ENCODE measurements around the gene AHNAK2. TPM values are rescaled to one million over a fixed set of nuclear protein-coding genes. Genes with fewer than 3 reads are reported as not detected.
"Not testable (repeated sequence)": the region's sequence is repeated elsewhere in the genome, so short reads cannot be mapped to it uniquely, and the experiment has no call there.

Gene AHNAK2
- polyA plus RNA-seq, 1 donor = 2.2 TPM

DNA sequence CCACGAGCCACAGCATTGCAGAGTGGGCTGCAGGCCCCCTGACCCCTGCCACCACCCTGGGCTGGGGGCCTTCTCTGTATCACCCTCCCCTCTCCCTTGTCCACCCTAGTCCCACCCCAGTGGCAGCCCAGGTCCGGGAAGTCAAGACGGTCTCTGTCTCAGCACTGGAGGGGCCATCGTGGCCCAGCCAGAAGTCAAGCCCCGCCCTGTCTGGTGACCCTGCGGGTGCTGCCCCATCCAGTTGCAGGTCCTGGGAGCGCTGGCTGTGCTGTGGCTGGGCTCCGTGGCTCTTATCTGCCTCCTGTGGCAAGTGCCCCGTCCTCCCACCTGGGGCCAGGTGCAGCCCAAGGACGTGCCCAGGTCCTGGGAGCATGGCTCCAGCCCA lies 50.8 kb downstream of the AHNAK2 start:
- no peak for DNase-seq

DNA sequence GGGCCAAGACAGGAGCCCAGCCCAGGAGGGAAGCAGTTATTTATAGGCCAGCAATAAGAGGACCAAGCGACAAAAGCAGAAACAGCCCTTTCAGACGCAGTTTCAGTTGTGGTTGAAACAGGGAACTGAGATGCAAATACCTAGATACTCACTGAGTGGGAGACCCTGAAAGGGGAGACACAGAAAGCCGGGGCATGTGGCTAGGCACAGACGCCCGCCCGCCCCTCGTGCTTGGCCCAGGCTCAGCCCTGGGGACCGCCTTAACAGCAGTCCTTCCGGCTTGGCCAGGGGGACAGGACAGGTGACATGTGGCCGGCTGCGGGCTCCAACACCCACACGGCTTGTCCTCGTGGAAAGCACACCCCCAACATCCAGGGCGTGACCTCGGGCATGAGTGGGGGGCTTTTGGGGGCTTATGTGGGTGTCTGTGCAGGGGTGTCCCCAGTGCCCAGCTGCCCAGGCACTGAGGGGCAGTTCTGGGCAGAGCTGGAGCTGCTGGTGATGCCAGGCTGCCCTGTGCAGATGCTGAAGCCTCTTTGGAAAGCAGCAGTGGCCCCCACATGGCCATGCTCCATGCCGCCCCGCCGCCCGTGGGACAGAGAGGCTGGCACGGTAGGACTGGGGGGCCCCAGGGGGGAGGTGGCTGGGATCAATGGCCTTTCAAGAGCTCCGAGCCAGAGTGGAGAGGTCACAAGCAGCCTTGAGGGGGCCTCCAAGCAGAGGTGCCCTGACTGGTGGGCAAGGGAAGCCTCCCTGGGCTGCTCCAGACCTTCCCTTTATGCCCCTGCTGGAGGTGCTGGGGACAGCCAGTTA lies 51.3 kb downstream of the AHNAK2 start:
- no peak for DNase-seq

DNA sequence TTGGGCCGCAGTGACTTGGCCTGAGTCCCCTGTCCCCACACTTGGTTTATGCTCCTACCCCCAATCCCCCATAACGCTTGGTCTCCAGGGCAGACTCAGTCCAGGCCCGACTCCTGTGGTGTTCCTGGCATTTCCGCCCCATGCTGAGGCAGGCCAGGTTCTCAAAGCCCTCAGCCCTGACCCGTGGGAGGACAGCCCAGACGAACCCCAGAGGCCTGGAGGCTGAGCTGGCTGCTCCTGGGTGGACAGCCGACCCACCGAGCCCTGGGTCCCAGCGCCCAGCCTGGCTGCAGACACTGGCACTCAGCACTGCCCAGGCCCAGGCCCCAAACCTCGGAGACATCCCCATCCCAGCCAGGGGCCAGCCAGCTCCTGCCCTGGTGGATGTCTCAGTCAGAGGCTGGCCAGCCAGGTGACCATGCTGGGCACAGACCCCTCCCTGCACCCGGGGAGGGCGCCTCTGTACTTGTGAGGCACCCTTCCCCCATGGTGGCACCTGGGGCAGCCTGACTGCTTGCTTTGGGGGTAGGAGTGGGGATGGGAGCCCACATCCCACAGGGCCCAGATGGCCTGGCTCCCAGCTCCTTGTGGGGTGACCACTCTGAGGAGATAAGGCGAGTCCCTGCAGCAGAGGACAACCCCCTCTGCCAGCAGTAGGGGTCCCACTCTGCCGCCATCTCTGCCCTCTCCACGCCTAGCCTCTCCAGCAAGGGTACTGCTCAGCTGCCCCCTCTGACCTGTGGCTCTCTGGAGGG lies 52.1 kb downstream of the AHNAK2 start:
- DNase-seq = no peak

GRCh38 chr14:104925214-104925854 lies 52.8 kb downstream of the AHNAK2 start:
- DNase-seq = no peak

- no peak for DNase-seq
Measured at GRCh38 chr14:104924421-104925213, 53.6 kb downstream of the AHNAK2 start, which contains the start of gene PLD4. PLD4 (plus strand) TSS chr14:104924879; CDS start chr14:104927141, 2,262 bp downstream.

GRCh38 chr14:104923640-104924420 lies 54.3 kb downstream of the AHNAK2 start:
- DNase-seq = no peak

- DNase-seq = no peak
Measured at GRCh38 chr14:104919993-104920315, 58.2 kb downstream of the AHNAK2 start.

DNA sequence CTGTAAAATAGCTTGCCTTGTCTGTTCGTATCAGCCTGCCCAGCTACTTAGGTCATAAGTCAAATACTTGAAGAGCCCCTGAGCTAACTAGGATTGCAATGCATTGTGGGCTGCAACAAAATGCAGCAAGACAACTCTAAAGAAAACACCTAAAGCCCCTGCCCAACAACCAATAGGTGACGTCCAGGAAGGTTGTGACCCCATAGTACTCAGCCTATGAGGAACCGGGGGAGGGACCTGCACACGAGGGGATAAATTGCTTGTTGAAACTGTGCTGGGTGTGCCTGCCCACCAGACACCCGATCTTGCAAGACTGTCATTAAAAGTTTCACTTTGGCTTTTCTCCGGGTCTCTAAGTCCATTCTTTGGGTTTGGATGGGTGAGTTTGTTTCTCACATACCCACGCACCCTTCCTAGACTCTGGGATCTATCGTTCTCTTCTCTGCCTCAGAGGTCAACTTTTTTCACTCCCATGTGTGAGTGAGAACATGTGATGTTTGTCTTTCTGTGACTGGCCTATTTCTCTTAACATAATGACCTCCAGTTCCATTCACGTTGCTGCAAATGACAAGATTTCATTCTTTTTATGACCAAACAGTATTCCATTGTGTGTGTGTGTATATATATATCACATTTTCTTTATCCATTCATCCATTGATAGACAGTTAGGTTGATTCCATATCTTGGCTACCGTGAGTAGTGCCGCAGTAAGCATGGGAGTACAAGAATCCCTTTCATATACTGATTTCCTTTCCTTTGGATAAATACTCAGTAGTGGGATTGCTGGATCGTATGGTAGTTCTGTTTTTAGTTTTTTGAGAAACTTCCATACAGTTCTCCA lies 58.8 kb downstream of the AHNAK2 start:
- DNase-seq = not testable (repeated sequence)

- no peak for DNase-seq
Measured at GRCh38 chr14:104917993-104918392, 60.2 kb downstream of the AHNAK2 start.

GRCh38 chr14:104917116-104917515 lies 61.1 kb downstream of the AHNAK2 start:
- no peak for DNase-seq

DNA sequence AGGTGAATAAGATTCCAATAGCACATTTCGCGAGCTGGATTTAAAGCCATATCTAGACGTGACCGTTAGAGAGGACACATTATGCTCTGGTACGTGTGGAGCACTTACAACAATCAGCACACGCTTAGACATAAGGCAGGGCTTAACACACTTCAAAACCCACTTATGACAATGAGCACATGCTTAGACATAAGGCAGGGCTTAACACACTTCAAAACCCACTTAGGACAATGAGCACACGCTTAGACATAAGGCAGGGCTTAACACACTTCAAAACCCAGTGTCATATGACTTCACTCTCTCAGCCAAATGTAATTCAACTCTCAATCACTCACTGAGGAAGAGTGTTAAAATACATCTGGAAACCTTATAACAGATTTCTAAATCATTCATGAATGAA lies 64.7 kb downstream of the AHNAK2 start:
- DNase-seq = no peak

DNA sequence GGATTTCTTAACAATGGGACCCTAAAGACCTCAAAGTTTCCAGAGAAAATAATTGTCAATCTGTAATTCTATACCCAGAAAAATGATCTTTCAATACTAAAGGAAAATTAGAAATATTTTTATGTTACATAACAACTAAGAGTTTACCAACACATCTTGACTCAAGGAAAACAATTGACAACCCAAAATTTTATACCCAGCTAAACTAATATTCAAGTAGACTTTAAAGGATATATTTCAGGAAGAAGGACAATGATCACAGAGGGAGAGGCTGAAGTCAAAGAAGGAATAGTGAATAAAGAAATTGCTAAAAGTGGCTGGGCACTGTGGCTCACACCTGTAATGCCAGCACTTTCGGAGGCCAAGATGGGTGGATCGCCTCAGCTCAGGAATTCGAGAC lies 66.1 kb downstream of the AHNAK2 start:
- no peak for DNase-seq

DNA sequence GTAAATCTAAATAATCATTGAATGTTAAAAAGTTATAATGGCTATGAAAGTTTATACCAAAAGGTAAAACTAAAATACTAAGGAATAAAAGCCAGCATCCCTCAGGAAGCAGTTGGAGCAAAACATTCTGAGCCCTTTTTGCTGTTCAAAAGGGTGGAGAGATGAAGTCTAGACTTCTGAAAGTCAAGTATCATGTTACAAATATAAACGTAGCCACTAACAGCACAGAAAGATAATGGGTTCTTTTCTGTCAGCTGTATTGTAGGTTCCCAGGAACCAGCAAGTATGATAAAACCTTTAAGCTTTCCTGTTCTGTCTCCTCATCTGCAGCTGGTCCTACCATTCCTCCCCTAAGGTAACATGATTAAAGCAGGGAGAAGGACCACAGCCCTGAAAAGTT lies 69.9 kb downstream of the AHNAK2 start:
- DNase-seq = no peak

- not testable (repeated sequence) for DNase-seq
Measured at GRCh38 chr14:104905579-104905933, 72.6 kb downstream of the AHNAK2 start.

GRCh38 chr14:104904650-104905578 lies 73.3 kb downstream of the AHNAK2 start:
- not testable (repeated sequence) for DNase-seq

DNA sequence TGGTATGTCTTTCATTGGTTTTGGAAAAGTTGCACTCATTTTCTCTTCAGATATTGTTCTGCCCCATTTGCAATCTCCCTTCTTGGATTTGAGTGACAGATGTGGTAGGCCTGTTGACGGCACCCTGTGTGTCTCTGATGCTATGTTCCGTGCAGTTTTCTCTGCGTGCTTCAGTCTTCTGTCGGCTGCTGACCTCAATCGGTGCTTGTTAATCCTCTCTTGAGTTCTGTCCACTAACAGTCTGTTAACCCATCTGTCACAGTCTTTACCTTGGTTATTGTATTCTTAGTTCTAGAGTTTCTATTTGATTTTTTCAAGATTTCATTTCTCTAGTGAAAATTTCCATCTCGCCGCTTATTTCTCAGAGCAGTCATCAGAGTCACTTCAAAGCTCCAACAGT lies 74.2 kb downstream of the AHNAK2 start:
- DNase-seq = no peak

GRCh38 chr14:104900639-104901512 lies 77.3 kb downstream of the AHNAK2 start:
- DNase-seq = no peak

- DNase-seq = no peak
Measured at GRCh38 chr14:104899781-104900180, 78.4 kb downstream of the AHNAK2 start.

All from left kidney (tissue), 2 donors.